DOHH2 (cell line): Measurements from ENCODE around the gene MYO1F.

Experiments used
- H3F3A ChIP-seq: fragments of 200-600 bp; sonication (generic), shearing (Covaris generic); 2 replicates; pipeline ENCODE4 v1.6.0; 2016; ENCODE audit warnings: antibody characterized with exemption, mild to moderate bottlenecking; ENCODE audit not compliant: control insufficient read depth, insufficient read depth
- H3K27ac ChIP-seq: fragments of 200-600 bp; sonication (generic); 2 replicates; pipeline ENCODE4 v1.5.1; 2014; ENCODE audit warnings: low read depth, mild to moderate bottlenecking, low read length, moderate library complexity
- H3K27me3 ChIP-seq: fragments of 200-600 bp; sonication (generic); 2 replicates; pipeline ENCODE4 v1.6.1; 2014; ENCODE audit warnings: mild to moderate bottlenecking, low read length, mixed read lengths; ENCODE audit not compliant: control insufficient read depth
- H3K36me3 ChIP-seq: fragments of 200-600 bp; sonication (generic); 2 replicates; pipeline ENCODE4 v1.6.1; 2014; ENCODE audit warnings: mild to moderate bottlenecking, low read length, moderate library complexity, mixed read lengths; ENCODE audit not compliant: control insufficient read depth
- H3K4me1 ChIP-seq: fragments of 200-600 bp; sonication (generic); 2 replicates; pipeline ENCODE4 v1.6.1; 2014; ENCODE audit warnings: mild to moderate bottlenecking, low read length, mixed read lengths; ENCODE audit not compliant: control insufficient read depth
- H3K4me2 ChIP-seq: fragments of 200-600 bp; sonication (generic); 2 replicates; pipeline ENCODE4 v1.6.0; 2014; ENCODE audit warnings: mild to moderate bottlenecking, low read length, moderate library complexity
- H3K4me3 ChIP-seq: fragments of 200-600 bp; sonication (generic); 2 replicates; pipeline ENCODE4 v1.5.1; 2014; ENCODE audit warnings: mild to moderate bottlenecking, low read length, mixed read lengths
- H3K79me2 ChIP-seq: fragments of 200-600 bp; sonication (generic); 2 replicates; pipeline ENCODE4 v1.6.1; 2014; ENCODE audit warnings: mild to moderate bottlenecking, low read length, mixed read lengths; ENCODE audit not compliant: control insufficient read depth
- H3K9me2 ChIP-seq: fragments of 200-600 bp; sonication (generic); replicated peaks from 2 replicates; pipeline ENCODE4 v1.6.1; 2014; ENCODE audit warnings: mild to moderate bottlenecking, low read length, mixed read lengths; ENCODE audit not compliant: control insufficient read depth
- H3K9me3 ChIP-seq: fragments of 200-600 bp; sonication (generic); 2 replicates; pipeline ENCODE4 v1.6.1; 2014; ENCODE audit warnings: antibody characterized with exemption, low read length, mixed read lengths; ENCODE audit not compliant: control insufficient read depth, insufficient read depth
- H4K20me1 ChIP-seq: fragments of 200-600 bp; sonication (generic); 2 replicates; pipeline ENCODE4 v1.6.0; 2014; ENCODE audit warnings: low read depth, mild to moderate bottlenecking, antibody characterized with exemption, low read length, moderate library complexity; ENCODE audit not compliant: control insufficient read depth, insufficient read depth
- EZH2phosphoT487 ChIP-seq: fragments of 200-600 bp; sonication (generic); IDR thresholded peaks from 2 replicates; pipeline ENCODE4 v1.6.1; 2017; ENCODE audit warnings: borderline replicate concordance, mild to moderate bottlenecking, antibody characterized with exemption, low read length, moderate library complexity, mixed read lengths
- TF ChIP-seq, protein P1 (sequence below): fragments of 200-600 bp; sonication (generic); IDR thresholded peaks from one replicate; pipeline ENCODE4 v1.5.1; 2014; ENCODE audit warnings: antibody characterized with exemption, mild to moderate bottlenecking, low read depth, low read length; ENCODE audit not compliant: poor library complexity, severe bottlenecking

Gene MYO1F

DNA sequence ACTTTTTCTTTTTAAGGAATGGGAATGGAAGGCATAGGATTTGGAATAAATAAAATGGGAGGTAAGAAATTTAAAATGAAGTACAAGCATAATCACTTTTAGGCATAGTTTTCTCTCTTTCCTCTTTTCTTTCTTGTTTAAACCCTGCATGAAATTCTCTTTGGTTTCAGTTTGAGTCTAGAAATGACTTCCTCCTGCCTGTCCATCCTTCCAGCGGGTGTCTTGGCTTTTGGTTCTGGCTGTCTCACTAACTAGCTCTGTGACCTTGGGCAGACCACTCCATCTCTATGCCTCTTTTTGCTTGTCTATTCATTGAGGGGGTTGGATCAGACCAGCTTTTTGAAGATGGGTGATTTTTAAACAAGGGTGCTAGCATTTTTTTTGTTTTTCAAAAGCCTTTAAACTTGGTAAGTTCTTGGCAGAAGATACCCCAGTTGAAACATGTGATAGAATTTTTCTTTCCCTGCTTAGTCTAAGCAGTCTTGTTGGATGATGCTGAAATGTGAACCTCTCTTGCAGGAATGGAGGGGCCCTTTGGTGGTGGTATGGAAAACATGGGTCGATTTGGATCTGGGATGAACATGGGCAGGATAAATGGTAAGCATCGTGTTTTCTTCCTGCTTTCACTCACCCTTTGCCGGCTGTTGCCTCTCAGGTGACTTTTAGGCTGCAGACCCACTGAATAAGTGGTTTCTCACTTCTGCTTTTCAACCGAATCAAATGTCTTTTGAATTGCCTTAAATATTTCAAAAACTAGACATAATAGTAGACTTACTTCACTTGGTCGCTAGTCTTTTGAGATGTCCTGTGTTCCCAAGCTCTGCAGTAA, 103.4 kb downstream of the MYO1F start:
- H3K4me1 ChIP-seq = peaks cover 60% of the 10 kb centered on the region
- no peaks in the 10 kb centered on the region for H3K27me3 ChIP-seq
- H3K9me2 ChIP-seq = no peaks in the 10 kb centered on the region
- H3K4me2 ChIP-seq = peak overlapping the region; percentile 54
- peaks cover 27% of the 10 kb centered on the region; the same call in 1 of the 2 replicates for H4K20me1 ChIP-seq
- H3K9me3 ChIP-seq = no peaks in the 10 kb centered on the region
- H3K27ac ChIP-seq = peak overlapping the region; percentile 75
- H3F3A ChIP-seq = peaks cover 26% of the 10 kb centered on the region
- peaks cover 92% of the 10 kb centered on the region for H3K79me2 ChIP-seq
- peaks cover 100% of the 10 kb centered on the region for H3K36me3 ChIP-seq
- H3K4me3 ChIP-seq = peak overlapping the region; percentile 22
- TF ChIP-seq EZH2phosphoT487 = no peak
- TF ChIP-seq, protein P1, sequence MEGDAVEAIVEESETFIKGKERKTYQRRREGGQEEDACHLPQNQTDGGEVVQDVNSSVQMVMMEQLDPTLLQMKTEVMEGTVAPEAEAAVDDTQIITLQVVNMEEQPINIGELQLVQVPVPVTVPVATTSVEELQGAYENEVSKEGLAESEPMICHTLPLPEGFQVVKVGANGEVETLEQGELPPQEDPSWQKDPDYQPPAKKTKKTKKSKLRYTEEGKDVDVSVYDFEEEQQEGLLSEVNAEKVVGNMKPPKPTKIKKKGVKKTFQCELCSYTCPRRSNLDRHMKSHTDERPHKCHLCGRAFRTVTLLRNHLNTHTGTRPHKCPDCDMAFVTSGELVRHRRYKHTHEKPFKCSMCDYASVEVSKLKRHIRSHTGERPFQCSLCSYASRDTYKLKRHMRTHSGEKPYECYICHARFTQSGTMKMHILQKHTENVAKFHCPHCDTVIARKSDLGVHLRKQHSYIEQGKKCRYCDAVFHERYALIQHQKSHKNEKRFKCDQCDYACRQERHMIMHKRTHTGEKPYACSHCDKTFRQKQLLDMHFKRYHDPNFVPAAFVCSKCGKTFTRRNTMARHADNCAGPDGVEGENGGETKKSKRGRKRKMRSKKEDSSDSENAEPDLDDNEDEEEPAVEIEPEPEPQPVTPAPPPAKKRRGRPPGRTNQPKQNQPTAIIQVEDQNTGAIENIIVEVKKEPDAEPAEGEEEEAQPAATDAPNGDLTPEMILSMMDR = no peak
